DLD1 (cell line): Measurements from ENCODE around the gene SNED1.

Experiments used
- in situ Hi-C: cut with HindIII; loops from 2 replicates; pipeline ENCODE4 v1.10.0; 2017; ENCODE audit warnings: low sequenced_read_pairs

The SNED1 gene

GRCh38 chr2:241043581-241043980, 45.2 kb downstream of the SNED1 start:
- in situ Hi-C loops = no loop called here

DNA sequence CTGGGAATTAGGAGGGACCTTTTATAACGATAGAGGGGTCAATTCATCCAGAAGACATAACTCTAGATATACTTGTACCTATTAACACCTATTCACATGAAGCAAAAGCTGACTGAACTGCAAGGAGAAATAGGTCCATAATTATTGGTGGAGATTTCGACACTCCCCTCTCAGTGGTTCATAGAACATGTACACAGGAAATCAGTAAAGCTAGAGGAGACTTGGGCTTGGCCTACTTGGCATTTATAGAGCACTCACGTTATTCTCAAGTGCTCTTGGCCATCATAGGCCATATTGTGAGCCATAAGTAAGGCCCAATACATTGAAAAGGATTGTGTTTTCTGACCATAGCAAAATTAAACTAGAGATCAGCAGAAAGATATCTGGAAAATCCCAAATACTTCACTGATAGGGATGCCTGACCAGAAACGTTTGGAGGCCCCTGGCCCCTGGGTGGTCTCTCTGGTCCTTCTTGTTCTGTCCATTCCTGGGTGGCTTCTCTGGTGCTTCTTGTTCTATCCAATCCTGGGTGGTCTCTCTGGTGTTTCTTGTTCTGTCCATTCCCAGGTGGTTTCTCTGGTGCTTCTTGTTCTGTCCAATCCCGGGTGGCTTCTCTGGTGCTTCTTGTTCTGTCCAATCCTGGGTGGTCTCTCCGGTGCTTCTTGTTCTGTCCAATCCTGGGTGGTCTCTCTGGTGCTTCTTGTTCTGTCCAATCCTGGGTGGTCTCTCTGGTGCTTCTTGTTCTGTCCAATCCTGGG, 49.0 kb downstream of the SNED1 start:
- in situ Hi-C loops = no loop called here

GRCh38 chr2:241048149-241048948, 49.9 kb downstream of the SNED1 start:
- in situ Hi-C loops = no loop called here

DNA sequence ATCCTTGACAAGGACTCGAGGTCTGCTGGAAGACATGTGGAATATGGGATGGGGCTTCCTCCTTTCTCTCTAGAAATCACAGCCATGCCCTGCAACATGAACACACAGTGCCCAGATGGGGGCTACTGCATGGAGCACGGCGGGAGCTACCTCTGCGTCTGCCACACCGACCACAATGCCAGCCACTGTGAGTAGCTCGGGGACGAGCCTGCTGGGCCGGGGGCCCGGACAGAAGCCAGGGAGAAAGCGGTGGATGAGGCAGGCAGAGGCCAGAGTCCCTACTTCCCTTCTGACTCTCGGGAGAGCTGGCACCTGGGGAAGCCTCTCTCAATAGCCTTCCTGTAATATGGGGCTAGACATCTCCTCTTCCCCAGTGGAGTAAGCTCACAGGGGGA, 50.5 kb downstream of the SNED1 start:
- in situ Hi-C loops = no loop called here

GRCh38 chr2:241049739-241050623, 51.6 kb downstream of the SNED1 start:
- in situ Hi-C loops = no loop called here

- in situ Hi-C loops = no loop called here
Observed at GRCh38 chr2:241050624-241051577, 52.5 kb downstream of the SNED1 start.

DNA sequence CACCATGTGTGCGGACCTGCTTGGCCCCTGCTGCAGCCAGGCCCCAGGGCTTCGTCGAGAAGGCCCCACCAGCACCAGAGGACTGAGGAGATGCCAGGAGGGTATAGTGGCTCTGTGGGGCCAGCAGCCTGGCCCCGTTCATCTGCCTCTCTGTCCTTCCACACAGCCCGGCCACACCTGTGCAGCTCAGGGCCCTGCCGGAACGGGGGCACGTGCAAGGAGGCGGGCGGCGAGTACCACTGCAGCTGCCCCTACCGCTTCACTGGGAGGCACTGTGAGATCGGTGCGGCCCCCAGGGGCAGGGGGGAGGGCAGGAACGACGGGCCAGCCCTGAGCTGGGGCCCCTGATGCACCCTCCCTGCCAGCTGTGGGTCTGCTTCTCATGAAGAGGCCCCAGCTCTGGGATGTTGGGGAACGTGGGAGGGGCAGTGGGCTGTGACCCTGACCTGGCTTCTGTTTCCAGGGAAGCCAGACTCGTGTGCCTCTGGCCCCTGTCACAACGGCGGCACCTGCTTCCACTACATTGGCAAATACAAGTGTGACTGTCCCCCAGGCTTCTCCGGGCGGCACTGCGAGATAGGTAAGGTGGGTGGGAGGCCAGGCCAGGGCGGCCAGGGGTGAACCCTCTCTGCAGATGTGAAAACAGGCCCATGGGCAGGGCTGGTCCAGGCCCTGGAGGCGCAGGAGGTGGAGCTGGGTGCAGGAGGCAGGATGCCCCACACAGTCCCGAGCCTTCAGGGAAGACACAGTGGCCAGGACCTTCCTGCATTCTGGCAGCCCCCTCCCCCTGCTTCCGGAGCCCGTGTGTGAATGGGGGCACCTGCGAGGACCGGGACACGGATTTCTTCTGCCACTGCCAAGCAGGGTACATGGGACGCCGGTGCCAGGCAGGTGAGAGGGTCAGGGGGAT, 53.4 kb downstream of the SNED1 start:
- in situ Hi-C loops = no loop called here

- in situ Hi-C loops = no loop called here
Observed at GRCh38 chr2:241052677-241053360, 54.4 kb downstream of the SNED1 start.

DNA sequence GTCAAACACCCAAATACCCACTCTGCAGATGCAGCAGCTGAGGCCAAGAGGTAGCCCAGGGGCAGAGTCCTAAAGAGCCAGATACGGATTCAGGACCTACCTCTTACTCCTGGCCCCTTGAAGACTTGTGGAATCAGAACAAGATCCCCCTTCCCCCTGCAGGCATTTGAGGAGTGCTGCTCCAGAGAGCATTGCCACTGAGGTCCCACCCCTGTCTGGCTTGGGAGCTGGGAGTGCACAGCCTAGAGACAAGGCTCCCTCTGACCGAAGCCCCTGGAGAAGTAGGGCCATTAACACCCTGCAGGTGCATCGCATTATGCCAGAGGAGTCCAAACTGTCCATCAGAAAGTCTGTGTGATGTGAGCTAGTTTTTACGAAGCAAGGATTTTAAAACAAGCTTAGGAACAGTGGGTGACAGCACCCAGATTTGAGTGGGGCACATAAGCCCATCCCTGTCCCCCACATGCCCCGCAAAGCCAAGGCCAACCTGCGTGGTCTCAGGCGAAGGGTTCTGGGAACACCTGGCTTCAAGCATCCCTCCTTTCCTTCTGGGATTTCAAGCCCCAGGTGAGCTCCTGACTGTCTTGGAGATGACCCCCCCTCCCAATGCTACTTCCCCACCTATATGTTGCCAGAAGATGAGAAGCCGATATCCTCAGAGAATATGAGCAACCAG, 55.3 kb downstream of the SNED1 start:
- in situ Hi-C loops = no loop called here

DNA sequence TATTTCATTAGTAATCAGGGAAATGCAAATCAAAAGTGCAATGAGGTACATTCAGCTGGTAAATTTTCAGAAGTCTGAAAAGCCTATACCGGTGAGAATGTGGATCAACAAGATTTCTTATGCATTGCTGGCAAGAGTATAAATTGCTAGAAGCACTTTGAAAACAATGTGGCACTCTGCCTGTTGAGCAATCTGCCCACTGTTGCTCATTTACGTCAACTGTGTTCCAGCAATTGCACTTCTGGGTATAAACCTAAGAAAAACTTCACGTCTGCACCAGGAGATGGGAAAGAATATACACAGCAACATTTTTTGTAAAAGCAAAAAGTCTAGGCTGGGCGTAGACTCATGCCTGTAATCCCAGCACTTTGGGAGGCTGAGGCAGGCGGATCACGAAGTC, 62.9 kb downstream of the SNED1 start:
- in situ Hi-C loops = no loop called here

DNA sequence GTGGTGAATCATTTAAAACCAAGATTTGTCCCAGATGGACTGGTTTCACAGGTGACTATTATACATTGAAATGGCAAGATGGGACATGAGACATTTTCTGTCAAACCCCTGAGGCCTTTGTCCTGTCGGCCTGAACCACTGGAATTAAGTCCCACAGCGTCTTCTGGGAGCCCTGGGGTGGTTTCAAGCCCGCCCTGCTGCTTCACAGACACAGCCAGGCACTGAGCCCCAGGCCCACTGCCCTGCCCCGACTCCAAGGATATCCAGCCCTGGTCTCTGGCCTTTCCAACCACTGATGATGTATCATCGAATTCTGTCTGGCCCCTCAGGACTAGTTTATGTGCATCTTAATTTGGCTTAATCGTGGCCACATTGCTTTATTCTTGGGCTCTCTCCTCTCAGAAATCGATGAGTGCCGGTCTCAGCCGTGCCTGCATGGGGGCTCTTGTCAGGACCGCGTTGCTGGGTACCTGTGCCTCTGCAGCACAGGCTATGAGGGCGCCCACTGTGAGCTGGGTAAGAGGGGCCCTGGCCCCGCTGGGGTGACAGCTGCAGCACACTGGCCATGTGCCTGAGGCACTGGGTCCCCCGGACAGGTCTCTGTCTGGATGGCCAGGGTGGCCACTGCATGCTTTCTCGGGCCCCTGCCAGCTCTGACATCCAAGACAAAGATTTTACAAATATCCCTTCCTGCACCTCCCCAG, 64.1 kb downstream of the SNED1 start:
- in situ Hi-C loops = no loop called here

DNA sequence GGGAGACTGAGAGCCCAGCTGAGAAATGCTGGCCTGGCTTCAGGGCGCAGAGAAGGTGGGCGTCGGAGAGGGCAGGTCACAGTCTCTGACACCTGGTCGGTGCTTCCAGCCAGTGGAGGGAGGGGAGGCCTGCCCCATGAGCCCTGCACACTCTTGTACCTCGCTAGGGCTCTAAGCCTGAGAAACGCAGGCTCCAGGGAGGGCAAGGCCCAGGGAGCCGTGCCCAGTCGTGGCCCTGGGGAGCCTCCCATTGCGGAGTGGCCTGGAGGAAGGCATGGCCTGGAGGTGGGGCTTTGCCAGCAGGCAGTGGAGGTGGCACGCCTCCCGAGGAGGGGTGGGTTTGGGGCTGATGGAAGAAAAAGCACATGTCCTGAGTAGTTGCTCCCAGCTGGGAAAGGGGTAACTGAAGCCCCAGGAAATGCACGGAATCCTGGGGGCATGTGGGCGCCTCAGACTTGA, 64.7 kb downstream of the SNED1 start:
- in situ Hi-C loops = no loop called here

- in situ Hi-C loops = no loop called here
Observed at GRCh38 chr2:241063587-241063986, 65.2 kb downstream of the SNED1 start.

GRCh38 chr2:241064008-241064801, 65.8 kb downstream of the SNED1 start:
- in situ Hi-C loops = no loop called here

- in situ Hi-C loops = no loop called here
Observed at GRCh38 chr2:241064802-241065354, 66.5 kb downstream of the SNED1 start.

DNA sequence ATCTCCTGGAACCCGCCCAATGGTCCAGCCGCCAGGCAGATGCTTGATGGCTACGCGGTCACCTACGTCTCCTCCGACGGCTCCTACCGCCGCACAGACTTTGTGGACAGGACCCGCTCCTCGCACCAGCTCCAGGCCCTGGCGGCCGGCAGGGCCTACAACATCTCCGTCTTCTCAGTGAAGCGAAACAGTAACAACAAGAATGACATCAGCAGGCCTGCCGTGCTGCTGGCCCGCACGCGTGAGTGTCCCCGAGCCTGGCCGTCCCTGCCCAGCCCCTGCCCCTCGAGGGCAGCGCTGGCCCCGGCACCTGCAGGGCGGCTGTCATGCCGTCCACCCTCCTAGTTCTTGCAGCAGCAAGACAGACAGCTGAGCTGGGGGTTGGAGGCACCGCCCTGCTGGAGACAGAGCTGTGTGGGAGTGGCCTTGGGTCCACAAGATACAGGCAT, 67.0 kb downstream of the SNED1 start:
- in situ Hi-C loops = no loop called here
